Activated CD8-positive, alpha-beta T cell treated with anti-CD3 and anti-CD28 coated beads for 36 hours (primary cell): ENCODE measurements around the gene NLRC4. TPM values are rescaled to one million over a fixed set of nuclear protein-coding genes. Genes with fewer than 3 reads are reported as not detected.
"Not testable (repeated sequence)": the region's sequence is repeated elsewhere in the genome, so short reads cannot be mapped to it uniquely, and the experiment has no call there.

ENCODE experiments used
- ATAC-seq: fragments of 200-7000 bp; cut with Tn5 transposase; one replicate; pipeline ENCODE4 v1.10.0; 2021; ENCODE audit warnings: mild to moderate bottlenecking, moderate library complexity
- CTCF ChIA-PET: fragments of 350-600 bp; sonication (Branson Sonifier 250); formaldehyde crosslinking; loops from one replicate; lab custom pipeline; 2021; ENCODE audit warnings: antibody characterized with exemption; lab: Charles Lee
- POLR2A ChIA-PET: fragments of 350-600 bp; sonication (Branson Sonifier 250); formaldehyde crosslinking; loops from one replicate; lab custom pipeline; 2021; ENCODE audit warnings: antibody characterized with exemption; lab: Charles Lee
- DNase-seq: peaks from one replicate; pipeline ENCODE4 v3.0.0-alpha.2; 2020
- H3K27ac Mint-ChIP-seq: one replicate; pipeline ENCODE4 v1.8.0; 2021; ENCODE audit warnings: mild to moderate bottlenecking, mixed read lengths
- H3K27me3 Mint-ChIP-seq: one replicate; pipeline ENCODE4 v1.8.0; 2021; ENCODE audit warnings: mixed read lengths
- H3K36me3 Mint-ChIP-seq: one replicate; pipeline ENCODE4 v1.8.0; 2021; ENCODE audit warnings: low read depth, mixed read lengths
- H3K4me1 Mint-ChIP-seq: one replicate; pipeline ENCODE4 v1.8.0; 2021; ENCODE audit warnings: low read depth, mixed read lengths
- H3K4me3 Mint-ChIP-seq: one replicate; pipeline ENCODE4 v1.8.0; 2021; ENCODE audit warnings: mild to moderate bottlenecking, moderate library complexity, mixed read lengths
- H3K9me3 Mint-ChIP-seq: one replicate; pipeline ENCODE4 v1.8.0; 2021; ENCODE audit warnings: mixed read lengths
- intact Hi-C: fragments of 100-400 bp; cut with micrococcal nuclease; formaldehyde crosslinking; loops from one replicate; pipeline ENCODE4 v1.10.0; 2022
- total RNA-seq, 2 experiments: library from RNA; stranded (reverse); gene quantifications; one replicate each; pipeline ENCODE4 v1.2.3, GENCODE V29; 2021
- TF ChIP-seq, protein P1 (sequence below): fragments of 200-600 bp; IDR thresholded peaks from one replicate; pipeline ENCODE4 v1.8.0; 2022; ENCODE audit warnings: antibody characterized with exemption, mild to moderate bottlenecking

The NLRC4 gene
- total RNA-seq, 2 experiments from 2014 or later, result not detected

DNA sequence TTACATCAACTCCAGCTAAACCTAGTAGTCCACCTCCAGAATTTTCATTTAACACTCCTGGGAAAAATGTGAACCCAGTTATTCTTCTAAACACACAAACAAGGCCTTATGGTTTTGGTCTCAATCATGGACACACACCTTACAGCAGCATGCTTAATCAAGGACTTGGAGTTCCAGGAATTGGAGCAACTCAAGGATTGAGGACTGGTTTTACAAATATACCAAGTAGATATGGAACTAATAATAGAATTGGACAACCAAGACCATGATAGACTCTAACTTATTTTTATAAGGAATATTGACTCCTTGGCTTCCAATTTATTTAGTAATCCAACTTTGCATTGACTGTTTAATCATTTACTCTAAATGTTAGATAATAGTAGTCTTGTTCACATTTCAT, 44.2 kb downstream of the NLRC4 start:
- ChIA-PET CTCF (no interaction called here), POLR2A (no interaction called here)
- Mint-ChIP-seq H3K4me1 (no peaks in the 10 kb centered on the region), H3K27ac (no peak overlapping the region), H3K4me3 (no peak overlapping the region), H3K27me3 (no peaks in the 10 kb centered on the region), H3K36me3 (peaks cover 12% of the 10 kb centered on the region), H3K9me3 (no peaks in the 10 kb centered on the region)
- ATAC-seq (no peak), DNase-seq (no peak)
- intact Hi-C loops, result no loop called here
- TF ChIP-seq, protein P1, sequence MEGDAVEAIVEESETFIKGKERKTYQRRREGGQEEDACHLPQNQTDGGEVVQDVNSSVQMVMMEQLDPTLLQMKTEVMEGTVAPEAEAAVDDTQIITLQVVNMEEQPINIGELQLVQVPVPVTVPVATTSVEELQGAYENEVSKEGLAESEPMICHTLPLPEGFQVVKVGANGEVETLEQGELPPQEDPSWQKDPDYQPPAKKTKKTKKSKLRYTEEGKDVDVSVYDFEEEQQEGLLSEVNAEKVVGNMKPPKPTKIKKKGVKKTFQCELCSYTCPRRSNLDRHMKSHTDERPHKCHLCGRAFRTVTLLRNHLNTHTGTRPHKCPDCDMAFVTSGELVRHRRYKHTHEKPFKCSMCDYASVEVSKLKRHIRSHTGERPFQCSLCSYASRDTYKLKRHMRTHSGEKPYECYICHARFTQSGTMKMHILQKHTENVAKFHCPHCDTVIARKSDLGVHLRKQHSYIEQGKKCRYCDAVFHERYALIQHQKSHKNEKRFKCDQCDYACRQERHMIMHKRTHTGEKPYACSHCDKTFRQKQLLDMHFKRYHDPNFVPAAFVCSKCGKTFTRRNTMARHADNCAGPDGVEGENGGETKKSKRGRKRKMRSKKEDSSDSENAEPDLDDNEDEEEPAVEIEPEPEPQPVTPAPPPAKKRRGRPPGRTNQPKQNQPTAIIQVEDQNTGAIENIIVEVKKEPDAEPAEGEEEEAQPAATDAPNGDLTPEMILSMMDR, result no peak

DNA sequence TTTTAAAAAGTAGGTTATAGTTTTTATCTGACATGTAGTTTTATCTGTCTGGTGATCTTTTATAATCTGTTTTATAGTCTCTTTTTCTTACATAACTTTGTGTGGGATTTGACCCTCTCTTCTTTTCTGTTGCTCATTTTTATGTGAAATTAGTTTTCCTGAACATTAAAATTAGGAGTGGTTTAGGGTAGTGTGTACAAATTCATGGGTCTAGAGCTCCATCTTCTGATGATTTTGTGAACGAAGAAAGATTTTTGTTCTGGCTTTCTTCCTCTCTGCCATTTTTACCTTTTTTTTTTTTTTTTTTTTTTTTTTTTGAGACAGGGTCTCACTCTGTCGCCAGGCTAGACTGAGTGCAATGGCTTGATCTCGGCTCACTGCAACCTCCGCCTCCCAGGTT, 52.4 kb downstream of the NLRC4 start:
- Mint-ChIP-seq H3K36me3 (peaks cover 16% of the 10 kb centered on the region), H3K4me1 (no peaks in the 10 kb centered on the region), H3K9me3 (no peaks in the 10 kb centered on the region), H3K4me3 (no peak overlapping the region), H3K27ac (no peak overlapping the region), H3K27me3 (no peaks in the 10 kb centered on the region)
- CTCF ChIA-PET, result no interaction called here
- TF ChIP-seq, protein P1, result no peak
- ATAC-seq (no peak), DNase-seq (no peak)
- intact Hi-C loops, result no loop called here
- POLR2A ChIA-PET, result no interaction called here

DNA sequence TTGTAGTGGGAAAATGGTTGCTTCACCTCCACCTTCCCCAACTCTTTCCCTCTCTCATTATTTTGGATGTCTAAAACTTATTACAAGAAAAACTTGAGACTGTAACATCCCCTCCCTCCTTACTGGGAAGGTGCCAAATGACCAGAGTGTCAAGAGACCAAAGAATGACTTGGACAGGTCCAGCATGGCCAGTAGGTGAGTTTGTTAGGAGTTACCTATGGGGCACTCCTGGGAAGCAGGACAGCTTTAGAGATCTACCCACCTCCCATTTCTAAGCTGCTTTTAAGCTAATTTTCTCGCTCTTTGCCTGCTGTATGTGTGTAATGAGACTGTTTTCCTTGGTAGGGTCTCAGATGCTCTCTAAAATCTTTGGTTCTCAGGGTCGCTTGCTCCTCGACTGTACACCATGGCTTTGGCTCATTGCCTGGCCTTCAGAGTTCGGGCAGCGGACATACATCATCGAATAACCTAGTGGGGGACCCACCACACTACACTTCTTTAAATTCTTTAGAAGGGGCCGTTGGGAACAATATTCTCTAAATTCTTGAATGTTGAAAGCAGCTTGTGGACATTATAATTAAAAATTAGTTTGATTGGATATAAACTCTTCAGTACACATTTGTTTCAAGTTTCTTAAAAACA, 53.8 kb downstream of the NLRC4 start:
- ATAC-seq, result no peak

DNA sequence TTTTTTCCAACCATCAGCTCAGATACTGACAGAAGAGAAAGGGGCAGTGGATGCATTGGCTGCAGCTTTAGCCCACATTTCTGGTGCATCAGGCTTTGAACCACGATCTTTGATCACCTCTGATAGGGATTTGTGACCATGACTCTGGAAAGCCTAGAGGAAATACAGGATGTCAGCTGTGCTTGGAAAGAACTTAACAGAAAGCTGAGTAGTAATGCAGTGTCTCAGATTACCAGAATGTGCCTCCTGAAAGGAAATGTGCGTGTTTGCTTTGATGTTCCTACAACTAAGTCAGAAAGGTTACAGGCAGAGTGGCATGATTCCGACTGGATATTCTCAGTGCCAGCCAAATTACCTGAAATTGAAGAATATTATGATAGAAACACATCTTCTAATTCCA, 61.3 kb downstream of the NLRC4 start:
- intact Hi-C loops, H3K9me3 Mint-ChIP-seq, CTCF ChIA-PET, POLR2A ChIA-PET, H3K4me1 Mint-ChIP-seq, H3K27ac Mint-ChIP-seq, DNase-seq, H3K4me3 Mint-ChIP-seq, H3K27me3 Mint-ChIP-seq, ATAC-seq: not testable (repeated sequence)
- peaks cover 24% of the 10 kb centered on the region for H3K36me3 Mint-ChIP-seq

More for the DNA sequence above, 53.8 kb downstream of the NLRC4 start:
- CTCF ChIA-PET, result interaction anchor here (1.0 kb wide), 1 partner anchor 9 kb away, joined by 3 read pairs; no protein-coding TSS in a partner anchor
- Mint-ChIP-seq H3K36me3 (peaks cover 13% of the 10 kb centered on the region), H3K27me3 (no peaks in the 10 kb centered on the region), H3K27ac (no peak overlapping the region), H3K4me3 (no peak overlapping the region), H3K4me1 (no peaks in the 10 kb centered on the region), H3K9me3 (no peaks in the 10 kb centered on the region)
- TF ChIP-seq, protein P1, result no peak
- POLR2A ChIA-PET, result interaction anchor here (0.7 kb wide), 2 partner anchors 9 to 269 kb away, joined by 3 read pairs; no protein-coding TSS in a partner anchor
- intact Hi-C loops, result no loop called here
- no peak for DNase-seq

DNA sequence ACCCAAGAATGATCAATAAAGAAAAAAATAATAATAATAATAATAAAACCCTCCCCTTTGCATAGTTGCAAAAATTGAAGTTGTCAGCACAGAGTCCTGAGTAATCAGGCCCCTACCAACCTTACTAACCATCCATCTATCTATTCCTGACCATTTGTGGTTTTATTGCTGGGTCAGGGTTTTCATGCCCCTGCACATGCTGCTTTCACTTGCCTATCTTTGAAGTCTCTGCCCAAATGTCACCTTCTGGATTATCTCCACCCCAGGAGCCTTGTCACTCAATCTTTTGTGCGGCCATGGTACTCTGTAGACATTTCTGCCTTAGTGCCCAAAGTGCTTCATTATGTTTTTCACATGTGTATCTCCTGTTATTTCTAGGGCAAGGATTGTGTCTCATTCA, 63.9 kb downstream of the NLRC4 start:
- H3K27ac Mint-ChIP-seq, result no peak overlapping the region
- ATAC-seq, result no peak
- H3K9me3 Mint-ChIP-seq, result no peaks in the 10 kb centered on the region
- no peak overlapping the region for H3K4me3 Mint-ChIP-seq
- TF ChIP-seq, protein P1, result no peak
- ChIA-PET CTCF (no interaction called here), POLR2A (no interaction called here)
- no peaks in the 10 kb centered on the region for H3K27me3 Mint-ChIP-seq
- intact Hi-C loops, result no loop called here
- H3K36me3 Mint-ChIP-seq, result peaks cover 29% of the 10 kb centered on the region
- no peak for DNase-seq
- peaks cover 2% of the 10 kb centered on the region for H3K4me1 Mint-ChIP-seq
